ENCODE data around the gene GUCY1A1. TPM values are rescaled to one million over a fixed set of nuclear protein-coding genes. Genes with fewer than 3 reads are reported as not detected.
A peak's percentile ranks its signal among the peaks of the same experiment; 100 is the strongest.

GUCY1A1 gene
- total RNA-seq, 1 experiment from 2014 or later = 0.08 TPM

- Histone ChIP-seq H3K9me3 (replicated peaks) (no peaks in the 10 kb centered on the region), H3K4me1 (no peaks in the 10 kb centered on the region), H3K27ac (no peak overlapping the region), H3K36me3 (no peaks in the 10 kb centered on the region), H3K27me3 (no peaks in the 10 kb centered on the region), H3K4me3 (no peak overlapping the region)
- no peak for DNase-seq
Observed at GRCh38 chr4:155722816-155723499, 56.3 kb downstream of the GUCY1A1 start.

GRCh38 chr4:155724731-155725130 is 58.1 kb downstream of the GUCY1A1 start:
- Histone ChIP-seq H3K4me3 (no peak overlapping the region), H3K27me3 (no peaks in the 10 kb centered on the region), H3K4me1 (no peaks in the 10 kb centered on the region), H3K9me3 (replicated peaks) (no peaks in the 10 kb centered on the region), H3K27ac (no peak overlapping the region), H3K36me3 (no peaks in the 10 kb centered on the region)
- no peak for DNase-seq

DNA sequence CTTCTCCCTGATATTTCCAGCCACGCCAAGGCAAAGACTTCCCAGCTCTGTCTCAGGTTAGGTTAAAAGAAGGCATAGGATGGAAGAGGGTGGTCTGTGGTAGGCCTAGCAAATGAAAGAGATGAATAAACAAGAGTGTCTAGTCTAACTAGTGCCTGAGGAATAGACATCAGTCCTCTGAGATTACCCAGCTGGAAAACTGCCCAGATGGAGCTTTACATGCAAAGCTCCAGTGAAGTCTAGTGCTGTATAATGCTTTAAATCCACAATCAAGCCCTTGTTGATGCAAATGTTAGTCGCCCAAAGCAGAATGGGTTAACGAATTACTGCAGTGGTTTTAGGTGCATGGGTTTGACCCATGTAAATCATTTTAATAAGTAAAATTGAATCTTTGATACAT is 67.4 kb downstream of the GUCY1A1 start:
- no peak overlapping the region for H3K4me3 ChIP-seq
- peak; percentile 24 to 56 for DNase-seq
- no peaks in the 10 kb centered on the region for H3K27me3 ChIP-seq
- H3K4me1 ChIP-seq = no peaks in the 10 kb centered on the region
- no peaks in the 10 kb centered on the region for H3K36me3 ChIP-seq
- H3K27ac ChIP-seq = no peak overlapping the region
- H3K9me3 ChIP-seq (replicated peaks) = no peaks in the 10 kb centered on the region

- Histone ChIP-seq H3K9me3 (replicated peaks) (no peaks in the 10 kb centered on the region), H3K27ac (no peak overlapping the region), H3K4me1 (no peaks in the 10 kb centered on the region), H3K27me3 (no peaks in the 10 kb centered on the region), H3K36me3 (no peaks in the 10 kb centered on the region), H3K4me3 (no peak overlapping the region)
- DNase-seq = no peak
Observed at GRCh38 chr4:155734951-155735350, 68.3 kb downstream of the GUCY1A1 start.

DNA sequence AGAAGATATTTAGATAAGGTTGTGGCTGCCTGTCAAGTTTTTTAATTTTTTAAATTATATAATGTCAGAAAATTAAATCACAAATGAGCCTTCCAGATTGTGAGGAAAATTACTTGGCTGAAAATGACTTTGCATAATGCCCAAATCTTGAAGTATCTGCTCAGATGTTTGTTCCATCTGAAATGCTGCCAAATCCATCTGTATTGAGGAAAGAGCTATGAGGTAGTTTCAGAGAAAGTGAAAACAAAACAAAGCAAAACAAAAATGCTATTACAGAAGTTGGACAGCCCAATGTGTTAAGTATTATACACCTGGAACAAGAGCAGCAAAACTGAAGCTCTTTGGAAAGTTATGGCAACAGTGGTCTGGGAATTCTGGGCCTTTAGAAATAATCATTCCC is 68.8 kb downstream of the GUCY1A1 start:
- Histone ChIP-seq H3K27ac (no peak overlapping the region), H3K36me3 (no peaks in the 10 kb centered on the region), H3K27me3 (no peaks in the 10 kb centered on the region), H3K4me1 (no peaks in the 10 kb centered on the region), H3K9me3 (replicated peaks) (no peaks in the 10 kb centered on the region), H3K4me3 (no peak overlapping the region)
- DNase-seq = no peak

GRCh38 chr4:155738548-155738947 is 71.9 kb downstream of the GUCY1A1 start:
- H3K27ac ChIP-seq = no peak overlapping the region
- no peaks in the 10 kb centered on the region for H3K4me1 ChIP-seq
- no peak for DNase-seq
- no peak overlapping the region for H3K4me3 ChIP-seq
- no peaks in the 10 kb centered on the region for H3K27me3 ChIP-seq
- H3K36me3 ChIP-seq = no peaks in the 10 kb centered on the region
- no peaks in the 10 kb centered on the region for H3K9me3 ChIP-seq (replicated peaks)

GRCh38 chr4:155741546-155741945 is 74.9 kb downstream of the GUCY1A1 start:
- H3K4me3 ChIP-seq = no peak overlapping the region
- no peaks in the 10 kb centered on the region for H3K4me1 ChIP-seq
- H3K9me3 ChIP-seq (replicated peaks) = no peaks in the 10 kb centered on the region
- H3K27ac ChIP-seq = no peak overlapping the region
- DNase-seq = no peak
- H3K36me3 ChIP-seq = no peaks in the 10 kb centered on the region
- no peaks in the 10 kb centered on the region for H3K27me3 ChIP-seq

DNA sequence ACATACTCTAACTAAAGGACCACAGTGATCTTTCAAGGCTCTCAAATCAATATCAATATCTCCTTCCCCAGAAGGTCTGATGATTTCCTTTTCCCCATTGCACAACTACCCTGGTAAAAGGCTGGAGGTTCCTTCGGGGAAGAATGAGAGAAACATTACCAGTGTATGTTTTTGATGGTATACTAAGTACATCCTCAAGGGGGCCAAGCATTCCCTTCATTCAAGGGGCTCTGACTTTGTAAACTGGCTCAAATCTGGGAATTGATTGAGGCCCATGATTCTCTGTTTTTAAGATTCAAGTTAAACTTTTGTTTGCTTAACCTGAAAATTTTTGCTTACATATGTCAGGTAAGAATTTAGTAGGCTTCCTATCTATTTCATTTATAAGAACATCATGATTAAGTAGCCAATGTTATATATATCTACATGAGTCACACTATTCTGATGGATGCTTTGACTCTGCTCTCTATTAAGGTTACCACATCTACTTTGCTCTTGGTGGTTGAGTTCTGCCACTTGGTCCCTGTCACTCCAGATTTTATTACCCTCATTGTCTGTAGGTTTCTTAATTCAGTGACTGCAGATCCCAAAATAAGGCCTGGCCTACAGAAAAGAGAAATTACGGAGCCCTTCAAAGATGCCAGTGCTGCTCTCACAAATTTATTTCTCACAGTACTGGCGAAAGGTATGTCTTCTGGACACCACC is 75.8 kb downstream of the GUCY1A1 start:
- H3K27ac ChIP-seq = no peak overlapping the region
- H3K36me3 ChIP-seq = no peaks in the 10 kb centered on the region
- H3K4me3 ChIP-seq = no peak overlapping the region
- H3K9me3 ChIP-seq (replicated peaks) = no peaks in the 10 kb centered on the region
- H3K27me3 ChIP-seq = no peaks in the 10 kb centered on the region
- DNase-seq = peak in 1 of 2 experiments; percentile 1
- no peaks in the 10 kb centered on the region for H3K4me1 ChIP-seq

DNA sequence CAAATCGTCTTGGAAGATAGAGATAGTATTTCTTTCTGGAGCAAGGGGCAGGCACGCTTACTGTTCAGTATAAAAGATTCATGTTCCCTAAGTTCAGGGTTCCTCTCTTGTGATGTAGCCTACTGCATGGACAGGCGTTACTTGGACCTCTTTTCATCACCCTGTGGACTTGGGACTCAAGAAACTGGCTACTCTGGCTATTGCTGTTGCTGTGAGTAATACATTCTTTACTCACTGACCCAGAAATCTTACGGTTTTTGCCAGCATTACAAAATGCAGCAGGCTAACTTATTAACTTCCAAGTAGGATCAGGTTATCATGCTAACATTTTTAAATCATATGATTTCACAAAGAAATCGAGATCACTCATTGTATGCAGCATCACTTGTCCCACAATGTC is 79.3 kb downstream of the GUCY1A1 start:
- Histone ChIP-seq H3K9me3 (replicated peaks) (no peaks in the 10 kb centered on the region), H3K36me3 (no peaks in the 10 kb centered on the region)

DNA sequence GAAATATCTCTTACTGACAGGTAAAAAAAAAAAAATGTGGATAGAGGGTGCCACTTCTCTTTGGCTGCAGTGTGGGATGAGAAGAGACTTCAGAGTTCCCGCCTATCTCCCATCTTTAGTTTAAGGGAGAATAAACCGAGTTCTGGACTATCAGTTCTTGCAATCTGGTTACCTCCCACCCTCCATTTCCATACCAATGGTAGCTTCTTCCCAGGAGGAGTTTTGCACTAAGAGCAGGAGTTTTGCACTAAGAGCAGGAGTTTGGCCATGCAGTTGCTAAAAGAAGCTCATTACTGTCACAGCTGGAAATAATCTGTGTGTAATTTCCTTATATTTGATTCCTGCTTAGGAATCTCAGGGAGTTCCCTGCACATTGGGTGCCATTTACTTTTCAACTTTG is 81.4 kb downstream of the GUCY1A1 start:
- no peak for DNase-seq
- no peak overlapping the region for H3K4me3 ChIP-seq
- H3K27ac ChIP-seq = no peak overlapping the region
- no peaks in the 10 kb centered on the region for H3K27me3 ChIP-seq
- H3K36me3 ChIP-seq = no peaks in the 10 kb centered on the region
- no peaks in the 10 kb centered on the region for H3K9me3 ChIP-seq (replicated peaks)
- no peaks in the 10 kb centered on the region for H3K4me1 ChIP-seq

More for the DNA sequence above, 79.3 kb downstream of the GUCY1A1 start:
- H3K27me3 ChIP-seq = no peaks in the 10 kb centered on the region
- DNase-seq = no peak
- no peak overlapping the region for H3K4me3 ChIP-seq
- H3K27ac ChIP-seq = no peak overlapping the region
- H3K4me1 ChIP-seq = no peaks in the 10 kb centered on the region

DNA sequence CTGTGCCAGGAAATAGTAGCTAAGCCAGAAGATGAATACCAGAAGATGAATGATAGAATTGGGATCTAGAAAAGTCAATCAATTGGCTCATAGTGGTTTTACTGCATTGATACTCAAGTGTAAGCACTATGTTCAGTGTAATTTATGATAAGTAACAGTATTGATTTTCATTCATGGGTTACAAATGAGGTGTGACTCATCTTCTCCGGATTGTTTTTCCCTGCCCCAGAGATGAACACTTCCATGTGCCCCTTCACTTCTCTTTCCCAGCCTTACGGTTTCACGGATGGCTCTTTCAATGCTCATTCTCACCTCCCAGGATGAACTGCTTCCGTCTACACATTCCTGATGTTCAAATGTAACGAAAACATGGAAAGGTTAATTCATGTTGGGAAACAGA is 82.4 kb downstream of the GUCY1A1 start:
- Histone ChIP-seq H3K4me3 (no peak overlapping the region), H3K27ac (no peak overlapping the region), H3K27me3 (no peaks in the 10 kb centered on the region), H3K36me3 (no peaks in the 10 kb centered on the region), H3K4me1 (no peaks in the 10 kb centered on the region), H3K9me3 (replicated peaks) (no peaks in the 10 kb centered on the region)
- no peak for DNase-seq

- Histone ChIP-seq H3K27me3 (no peaks in the 10 kb centered on the region), H3K4me1 (no peaks in the 10 kb centered on the region), H3K27ac (no peak overlapping the region), H3K9me3 (replicated peaks) (no peaks in the 10 kb centered on the region), H3K4me3 (no peak overlapping the region), H3K36me3 (no peaks in the 10 kb centered on the region)
- no peak for DNase-seq
Observed at GRCh38 chr4:155751569-155751968, 84.9 kb downstream of the GUCY1A1 start.

DNA sequence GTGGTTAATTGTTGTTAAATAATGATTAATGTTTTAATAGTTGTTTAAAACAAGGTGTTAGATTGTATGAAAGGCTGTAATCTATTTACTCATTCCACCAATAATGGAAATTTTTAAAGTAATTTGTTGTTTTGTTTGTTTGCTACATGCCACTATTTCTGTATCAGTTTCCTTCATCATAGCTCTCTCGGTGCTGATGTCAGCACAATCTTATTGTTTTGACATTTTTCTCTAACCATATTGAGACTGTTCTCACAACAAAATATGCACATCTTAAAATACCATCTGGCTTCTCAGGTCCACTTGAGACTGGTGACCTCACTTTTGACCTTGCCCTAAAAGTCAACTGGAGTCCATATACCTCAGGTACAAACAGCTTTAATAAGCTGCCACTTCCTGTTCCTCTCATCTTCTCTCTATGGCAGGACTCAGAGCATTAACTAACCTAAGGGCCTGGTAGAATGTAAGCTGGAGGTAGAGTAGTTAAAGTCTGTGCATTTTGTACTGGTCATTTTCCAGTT is 91.2 kb downstream of the GUCY1A1 start:
- Histone ChIP-seq H3K4me1 (no peaks in the 10 kb centered on the region), H3K9me3 (replicated peaks) (no peaks in the 10 kb centered on the region), H3K4me3 (no peak overlapping the region), H3K27ac (no peak overlapping the region), H3K36me3 (no peaks in the 10 kb centered on the region), H3K27me3 (no peaks in the 10 kb centered on the region)
- no peak for DNase-seq

- Histone ChIP-seq H3K27me3 (no peaks in the 10 kb centered on the region), H3K4me3 (peak within 1 kb of the TSS; percentile 67), H3K36me3 (no peaks in the 10 kb centered on the region), H3K4me1 (no peaks in the 10 kb centered on the region), H3K27ac (peak within 1 kb of the TSS; percentile 44; the same call in 1 of the 2 replicates), H3K9me3 (replicated peaks) (no peaks in the 10 kb centered on the region)
- peak; percentile 82 to 84 for DNase-seq
Observed at GRCh38 chr4:155758481-155759371, 92.1 kb downstream of the GUCY1A1 start, which contains the start of gene GUCY1B1. GUCY1B1 (plus strand) TSS chr4:155759021; CDS start chr4:155759141, 120 bp downstream.
